Femur (tissue), 1 donor: ENCODE data around the gene MAFB.
"Not testable (repeated sequence)": the region's sequence is repeated elsewhere in the genome, so short reads cannot be mapped to it uniquely, and the experiment has no call there.

Experiments used
- DNase-seq: peaks from one replicate; pipeline ENCODE4 v3.0.0-alpha.2; 2017

MAFB gene

GRCh38 chr20:40689100-40689942 lies at the start of gene MAFB:
Gene MAFB, minus strand, starts transcription at chr20:40689236. Its CDS starts 386 bp downstream, at chr20:40688850.
- peak; percentile 96 for DNase-seq

GRCh38 chr20:40736468-40736867 lies 47.4 kb upstream of the MAFB start:
- not testable (repeated sequence) for DNase-seq

- DNase-seq, result no peak
Measured at GRCh38 chr20:40728996-40729395, 40.0 kb upstream of the MAFB start.

- DNase-seq, result no peak
Measured at GRCh38 chr20:40728470-40728869, 39.4 kb upstream of the MAFB start.

GRCh38 chr20:40727960-40728359 lies 38.9 kb upstream of the MAFB start:
- no peak for DNase-seq

GRCh38 chr20:40726776-40727175 lies 37.7 kb upstream of the MAFB start:
- DNase-seq, result no peak

- DNase-seq, result no peak
Measured at GRCh38 chr20:40724566-40724965, 35.5 kb upstream of the MAFB start.

- no peak for DNase-seq
Measured at GRCh38 chr20:40720826-40721225, 31.8 kb upstream of the MAFB start.

- DNase-seq, result no peak
Measured at GRCh38 chr20:40720099-40720498, 31.1 kb upstream of the MAFB start.

- no peak for DNase-seq
Measured at GRCh38 chr20:40718982-40719729, 30.1 kb upstream of the MAFB start.

- no peak for DNase-seq
Measured at GRCh38 chr20:40718214-40718977, 29.4 kb upstream of the MAFB start.

GRCh38 chr20:40717343-40717865 lies 28.4 kb upstream of the MAFB start:
- DNase-seq, result no peak

- no peak for DNase-seq
Measured at GRCh38 chr20:40715491-40715890, 26.5 kb upstream of the MAFB start.

GRCh38 chr20:40714916-40715315 lies 25.9 kb upstream of the MAFB start:
- DNase-seq, result no peak

GRCh38 chr20:40714109-40714508 lies 25.1 kb upstream of the MAFB start:
- DNase-seq, result no peak

- no peak for DNase-seq
Measured at GRCh38 chr20:40713508-40713907, 24.5 kb upstream of the MAFB start.

- no peak for DNase-seq
Measured at GRCh38 chr20:40711079-40711478, 22.0 kb upstream of the MAFB start.

- DNase-seq, result no peak
Measured at GRCh38 chr20:40710603-40711002, 21.6 kb upstream of the MAFB start.

- no peak for DNase-seq
Measured at GRCh38 chr20:40706977-40707582, 18.0 kb upstream of the MAFB start.

GRCh38 chr20:40705413-40705812 lies 16.4 kb upstream of the MAFB start:
- no peak for DNase-seq

GRCh38 chr20:40704828-40705227 lies 15.8 kb upstream of the MAFB start:
- no peak for DNase-seq

- DNase-seq, result no peak
Measured at GRCh38 chr20:40703975-40704530, 15.0 kb upstream of the MAFB start.
